Activated CD4-positive, alpha-beta T cell treated with anti-CD3 and anti-CD28 coated beads for 1 hour (primary cell): ENCODE measurements around the gene OGFOD3.

Experiments used
- DNase-seq: peaks from one replicate; pipeline ENCODE4 v3.0.0-alpha.2; 2020

OGFOD3 gene

GRCh38 chr17:82446124-82446523 lies 27.7 kb upstream of the OGFOD3 start:
- no peak for DNase-seq

GRCh38 chr17:82445542-82445941 lies 27.2 kb upstream of the OGFOD3 start:
- no peak for DNase-seq

DNA sequence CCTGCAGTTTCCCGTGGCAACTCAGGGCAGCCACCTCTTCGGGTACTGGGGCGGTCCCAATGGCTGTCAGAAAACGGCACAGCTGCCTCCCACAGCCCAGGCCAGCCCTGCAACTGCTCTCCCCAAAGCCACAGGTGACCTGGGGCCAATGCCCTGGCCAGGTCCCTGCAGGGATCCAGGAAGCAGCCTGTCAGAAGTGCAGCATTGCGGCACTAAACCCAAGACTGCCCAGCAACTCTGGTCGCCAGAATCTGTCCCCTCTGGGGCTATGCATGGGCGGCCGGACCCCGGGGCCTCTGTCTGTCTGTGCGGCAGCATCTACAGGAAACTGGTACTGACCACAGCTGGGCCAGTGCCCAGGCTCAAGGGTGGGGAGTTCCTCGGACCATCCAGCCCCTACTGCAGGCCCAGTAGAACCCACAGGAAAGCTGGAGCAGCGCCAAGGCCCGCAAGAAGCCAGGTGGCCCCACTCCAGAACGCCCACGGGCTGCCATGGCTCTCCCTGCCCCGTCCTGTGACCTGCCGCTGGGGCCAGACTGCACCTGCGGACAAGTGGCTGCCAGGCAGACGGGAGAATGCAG lies 26.6 kb upstream of the OGFOD3 start:
- DNase-seq, result no peak

- DNase-seq, result no peak
Measured at GRCh38 chr17:82444284-82444893, 26.0 kb upstream of the OGFOD3 start.

- DNase-seq, result no peak
Measured at GRCh38 chr17:82443465-82444283, 25.3 kb upstream of the OGFOD3 start.

GRCh38 chr17:82442643-82443464 lies 24.5 kb upstream of the OGFOD3 start:
- DNase-seq, result no peak

GRCh38 chr17:82441691-82442487 lies 23.5 kb upstream of the OGFOD3 start:
- no peak for DNase-seq

DNA sequence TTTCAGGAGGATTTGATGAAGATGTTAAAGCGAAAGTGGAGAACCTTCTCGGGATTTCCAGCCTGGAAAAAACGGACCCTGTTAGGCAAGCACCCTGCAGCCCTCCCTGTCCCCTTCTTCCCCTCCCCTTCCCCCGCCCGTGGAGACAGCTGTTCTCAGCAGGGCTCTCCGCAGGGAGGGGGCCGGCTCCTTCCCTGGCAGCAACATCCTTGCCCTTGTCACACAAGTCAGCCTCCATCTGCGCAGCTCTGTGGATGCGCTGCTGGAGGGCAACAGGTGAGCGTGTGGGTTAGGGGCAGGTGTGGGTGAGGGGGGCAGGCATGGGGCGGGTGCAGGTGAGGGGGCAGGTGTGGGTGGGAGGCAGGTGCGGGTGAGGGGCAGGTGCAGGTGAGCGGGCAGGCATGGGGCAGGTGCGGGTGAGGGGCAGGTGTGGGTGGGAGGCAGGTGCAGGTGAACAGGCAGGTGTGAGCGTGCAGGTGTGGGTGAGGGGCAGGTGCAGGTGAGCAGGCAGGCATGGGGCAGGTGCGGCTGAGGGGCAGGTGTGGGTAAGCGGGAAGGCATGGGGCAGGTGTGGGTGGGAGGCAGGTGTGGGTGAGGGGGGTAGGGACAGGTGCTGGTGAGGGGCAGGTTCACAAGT lies 22.7 kb upstream of the OGFOD3 start:
- DNase-seq, result no peak

GRCh38 chr17:82440469-82440981 lies 22.1 kb upstream of the OGFOD3 start:
- no peak for DNase-seq

GRCh38 chr17:82439829-82440365 lies 21.5 kb upstream of the OGFOD3 start:
- no peak for DNase-seq

GRCh38 chr17:82439194-82439828 lies 20.9 kb upstream of the OGFOD3 start:
- DNase-seq, result no peak

GRCh38 chr17:82438401-82439193 lies 20.2 kb upstream of the OGFOD3 start:
- no peak for DNase-seq

- no peak for DNase-seq
Measured at GRCh38 chr17:82437325-82437668, 18.9 kb upstream of the OGFOD3 start.

GRCh38 chr17:82436601-82437324 lies 18.4 kb upstream of the OGFOD3 start:
- no peak for DNase-seq

GRCh38 chr17:82435601-82436583 lies 17.5 kb upstream of the OGFOD3 start:
- no peak for DNase-seq

- no peak for DNase-seq
Measured at GRCh38 chr17:82435103-82435502, 16.7 kb upstream of the OGFOD3 start.

GRCh38 chr17:82434216-82434565 lies 15.8 kb upstream of the OGFOD3 start:
- DNase-seq, result no peak

DNA sequence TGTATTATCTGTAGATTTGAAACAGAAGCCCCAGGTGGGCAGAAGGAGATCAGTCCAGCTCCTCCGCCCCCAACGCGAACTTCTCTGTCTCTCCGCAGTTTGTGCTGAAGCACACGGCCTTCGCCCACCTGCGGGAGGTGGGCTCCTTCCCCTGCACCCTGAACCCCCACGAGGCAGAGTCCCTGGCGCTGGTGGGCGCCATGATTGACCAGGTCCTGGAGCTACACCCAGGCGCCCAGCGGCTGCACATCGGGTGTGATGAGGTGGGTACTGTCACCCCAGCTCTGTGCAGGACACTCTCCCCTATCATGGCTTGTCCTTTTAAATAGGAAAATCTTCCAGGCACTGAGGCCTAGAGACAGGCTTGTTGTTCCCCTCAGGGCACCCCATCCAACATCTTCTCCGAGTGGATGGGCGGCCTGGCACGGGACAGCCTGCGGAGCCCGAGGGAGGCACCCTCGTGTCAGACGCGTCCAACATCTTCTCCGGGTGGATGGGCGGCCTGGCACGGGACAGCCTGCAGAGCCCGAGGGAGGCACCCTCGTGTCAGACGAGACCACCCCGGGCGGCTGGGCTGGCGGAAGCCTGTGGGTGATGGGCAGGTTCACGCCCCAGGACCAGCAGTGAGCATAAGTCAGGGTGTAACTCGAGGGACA lies 15.3 kb upstream of the OGFOD3 start:
- DNase-seq, result no peak
